Fibroblast of skin of abdomen (primary cell): Measurements from ENCODE around the gene ILKAP.

Source experiments
- DNase-seq: peaks from one replicate; pipeline ENCODE4 v3.0.0-alpha.2; 2013

The ILKAP gene

GRCh38 chr2:238236571-238236970 is 33.1 kb upstream of the ILKAP start:
- DNase-seq, result no peak

GRCh38 chr2:238235856-238236255 is 32.4 kb upstream of the ILKAP start:
- DNase-seq, result no peak

GRCh38 chr2:238235331-238235732 is 31.8 kb upstream of the ILKAP start:
- DNase-seq, result peak; percentile 16

- no peak for DNase-seq
Measured at GRCh38 chr2:238233625-238234024, 30.1 kb upstream of the ILKAP start.

- no peak for DNase-seq
Measured at GRCh38 chr2:238231809-238232208, 28.3 kb upstream of the ILKAP start.

GRCh38 chr2:238231251-238231793 is 27.8 kb upstream of the ILKAP start:
- peak; percentile 34 for DNase-seq

GRCh38 chr2:238230699-238231098 is 27.2 kb upstream of the ILKAP start:
- no peak for DNase-seq

GRCh38 chr2:238228700-238229099 is 25.2 kb upstream of the ILKAP start:
- DNase-seq, result no peak

GRCh38 chr2:238227587-238228032 is 24.1 kb upstream of the ILKAP start:
- DNase-seq, result no peak

- DNase-seq, result no peak
Measured at GRCh38 chr2:238226698-238227586, 23.4 kb upstream of the ILKAP start.

- DNase-seq, result peak; percentile 52
Measured at GRCh38 chr2:238225911-238226697, 22.6 kb upstream of the ILKAP start.

GRCh38 chr2:238225121-238225520 is 21.6 kb upstream of the ILKAP start:
- DNase-seq, result no peak

- DNase-seq, result no peak
Measured at GRCh38 chr2:238224356-238225035, 21.0 kb upstream of the ILKAP start.

GRCh38 chr2:238220892-238221521 is 17.5 kb upstream of the ILKAP start:
- no peak for DNase-seq

- DNase-seq, result no peak
Measured at GRCh38 chr2:238220274-238220891, 16.9 kb upstream of the ILKAP start.

- DNase-seq, result no peak
Measured at GRCh38 chr2:238216651-238217184, 13.2 kb upstream of the ILKAP start.

- DNase-seq, result no peak
Measured at GRCh38 chr2:238207006-238207405, 3.5 kb upstream of the ILKAP start.

GRCh38 chr2:238203973-238204683 is 633 bp upstream of the ILKAP start:
- no peak for DNase-seq

GRCh38 chr2:238202326-238203093 is 985 bp downstream of the ILKAP start:
- DNase-seq, result peak; percentile 7

GRCh38 chr2:238190445-238190844 is 13.1 kb downstream of the ILKAP start:
- no peak for DNase-seq
